ENCODE measurements around the gene MCRIP2. TPM values are rescaled to one million over a fixed set of nuclear protein-coding genes. Genes with fewer than 3 reads are reported as not detected.

The MCRIP2 gene
- total and polyA plus RNA-seq, 2 experiments from 2014 or later = 64.3 to 67.7 TPM

GRCh38 chr16:633336-634050, 8.1 kb upstream of the MCRIP2 start (continued):
- TF ChIP-seq, protein P1, sequence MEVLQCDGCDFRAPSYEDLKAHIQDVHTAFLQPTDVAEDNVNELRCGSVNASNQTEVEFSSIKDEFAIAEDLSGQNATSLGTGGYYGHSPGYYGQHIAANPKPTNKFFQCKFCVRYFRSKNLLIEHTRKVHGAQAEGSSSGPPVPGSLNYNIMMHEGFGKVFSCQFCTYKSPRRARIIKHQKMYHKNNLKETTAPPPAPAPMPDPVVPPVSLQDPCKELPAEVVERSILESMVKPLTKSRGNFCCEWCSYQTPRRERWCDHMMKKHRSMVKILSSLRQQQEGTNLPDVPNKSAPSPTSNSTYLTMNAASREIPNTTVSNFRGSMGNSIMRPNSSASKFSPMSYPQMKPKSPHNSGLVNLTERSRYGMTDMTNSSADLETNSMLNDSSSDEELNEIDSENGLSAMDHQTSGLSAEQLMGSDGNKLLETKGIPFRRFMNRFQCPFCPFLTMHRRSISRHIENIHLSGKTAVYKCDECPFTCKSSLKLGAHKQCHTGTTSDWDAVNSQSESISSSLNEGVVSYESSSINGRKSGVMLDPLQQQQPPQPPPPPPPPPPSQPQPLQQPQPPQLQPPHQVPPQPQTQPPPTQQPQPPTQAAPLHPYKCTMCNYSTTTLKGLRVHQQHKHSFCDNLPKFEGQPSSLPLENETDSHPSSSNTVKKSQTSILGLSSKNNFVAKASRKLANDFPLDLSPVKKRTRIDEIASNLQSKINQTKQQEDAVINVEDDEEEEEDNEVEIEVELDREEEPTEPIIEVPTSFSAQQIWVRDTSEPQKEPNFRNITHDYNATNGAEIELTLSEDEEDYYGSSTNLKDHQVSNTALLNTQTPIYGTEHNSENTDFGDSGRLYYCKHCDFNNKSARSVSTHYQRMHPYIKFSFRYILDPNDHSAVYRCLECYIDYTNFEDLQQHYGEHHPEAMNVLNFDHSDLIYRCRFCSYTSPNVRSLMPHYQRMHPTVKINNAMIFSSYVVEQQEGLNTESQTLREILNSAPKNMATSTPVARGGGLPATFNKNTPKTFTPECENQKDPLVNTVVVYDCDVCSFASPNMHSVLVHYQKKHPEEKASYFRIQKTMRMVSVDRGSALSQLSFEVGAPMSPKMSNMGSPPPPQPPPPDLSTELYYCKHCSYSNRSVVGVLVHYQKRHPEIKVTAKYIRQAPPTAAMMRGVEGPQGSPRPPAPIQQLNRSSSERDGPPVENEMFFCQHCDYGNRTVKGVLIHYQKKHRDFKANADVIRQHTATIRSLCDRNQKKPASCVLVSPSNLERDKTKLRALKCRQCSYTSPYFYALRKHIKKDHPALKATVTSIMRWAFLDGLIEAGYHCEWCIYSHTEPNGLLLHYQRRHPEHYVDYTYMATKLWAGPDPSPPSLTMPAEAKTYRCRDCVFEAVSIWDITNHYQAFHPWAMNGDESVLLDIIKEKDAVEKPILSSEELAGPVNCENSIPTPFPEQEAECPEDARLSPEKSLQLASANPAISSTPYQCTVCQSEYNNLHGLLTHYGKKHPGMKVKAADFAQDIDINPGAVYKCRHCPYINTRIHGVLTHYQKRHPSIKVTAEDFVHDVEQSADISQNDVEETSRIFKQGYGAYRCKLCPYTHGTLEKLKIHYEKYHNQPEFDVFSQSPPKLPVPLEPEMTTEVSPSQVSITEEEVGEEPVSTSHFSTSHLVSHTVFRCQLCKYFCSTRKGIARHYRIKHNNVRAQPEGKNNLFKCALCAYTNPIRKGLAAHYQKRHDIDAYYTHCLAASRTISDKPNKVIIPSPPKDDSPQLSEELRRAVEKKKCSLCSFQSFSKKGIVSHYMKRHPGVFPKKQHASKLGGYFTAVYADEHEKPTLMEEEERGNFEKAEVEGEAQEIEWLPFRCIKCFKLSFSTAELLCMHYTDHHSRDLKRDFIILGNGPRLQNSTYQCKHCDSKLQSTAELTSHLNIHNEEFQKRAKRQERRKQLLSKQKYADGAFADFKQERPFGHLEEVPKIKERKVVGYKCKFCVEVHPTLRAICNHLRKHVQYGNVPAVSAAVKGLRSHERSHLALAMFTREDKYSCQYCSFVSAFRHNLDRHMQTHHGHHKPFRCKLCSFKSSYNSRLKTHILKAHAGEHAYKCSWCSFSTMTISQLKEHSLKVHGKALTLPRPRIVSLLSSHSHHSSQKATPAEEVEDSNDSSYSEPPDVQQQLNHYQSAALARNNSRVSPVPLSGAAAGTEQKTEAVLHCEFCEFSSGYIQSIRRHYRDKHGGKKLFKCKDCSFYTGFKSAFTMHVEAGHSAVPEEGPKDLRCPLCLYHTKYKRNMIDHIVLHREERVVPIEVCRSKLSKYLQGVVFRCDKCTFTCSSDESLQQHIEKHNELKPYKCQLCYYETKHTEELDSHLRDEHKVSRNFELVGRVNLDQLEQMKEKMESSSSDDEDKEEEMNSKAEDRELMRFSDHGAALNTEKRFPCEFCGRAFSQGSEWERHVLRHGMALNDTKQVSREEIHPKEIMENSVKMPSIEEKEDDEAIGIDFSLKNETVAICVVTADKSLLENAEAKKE (CRISPR knock-in tag; IDR thresholded peaks at IDR 0.05) = no peak
- TF ChIP-seq EZH2 (IDR thresholded peaks at IDR 0.05; ENCODE audit: low read depth, unreplicated experiment) = no peak

- H3K4me2 ChIP-seq = no peak overlapping the region
- H3K9me2 ChIP-seq (ENCODE audit: insufficient read depth) = no peaks in the 10 kb centered on the region
- H2AFZ ChIP-seq = no peak overlapping the region
- no peak for TF ChIP-seq EZH2phosphoT487 (IDR thresholded peaks at IDR 0.05; ENCODE audit: unreplicated experiment)
- TF ChIP-seq ZNF114 (CRISPR knock-in tag; IDR thresholded peaks at IDR 0.05) = no peak
- TF ChIP-seq EZH2 (IDR thresholded peaks at IDR 0.05; ENCODE audit: low read depth, unreplicated experiment) = no peak
- no peak for TF ChIP-seq POLR2AphosphoS5 (IDR thresholded peaks at IDR 0.05; ENCODE audit: low read depth)
- TF ChIP-seq ZNF331 (CRISPR knock-in tag; IDR thresholded peaks at IDR 0.05; ENCODE audit: low read depth) = no peak
- no peaks in the 10 kb centered on the region for H4K20me1 ChIP-seq (replicated peaks; ENCODE audit: insufficient read depth)
- peaks cover 30% of the 10 kb centered on the region for H3K4me1 ChIP-seq (ENCODE audit: insufficient read depth)
- Mint-ChIP-seq H3K27me3 (ENCODE audit: insufficient read depth, low read depth, poor library complexity) (peaks cover 21% of the 10 kb centered on the region), H3K4me3 (peak overlapping the region; percentile 43; the same call in 2 of the 3 replicates), H3K36me3 (ENCODE audit: low read depth) (no peaks in the 10 kb centered on the region), H3K27ac (no peak overlapping the region), H3K9me3 (peaks cover 4% of the 10 kb centered on the region; the same call in 2 of the 3 replicates), H3K4me1 (peaks cover 27% of the 10 kb centered on the region)
- ATAC-seq (no peak), DNase-seq (ENCODE audit: low spot score) (no peak)
- no peak overlapping the region for H3K4me3 ChIP-seq
- no peaks in the 10 kb centered on the region; the same call in 1 of the 2 replicates for H3K79me2 ChIP-seq (replicated peaks; ENCODE audit: insufficient read depth)
- H3F3A ChIP-seq (replicated peaks; ENCODE audit: low read depth) = 0 out of 2 replicates have a peak, but pooled peaks cover 6% of the 10 kb centered on the region
- no peaks in the 10 kb centered on the region for H3K36me3 ChIP-seq (ENCODE audit: insufficient read depth)
- H3K27me3 ChIP-seq (ENCODE audit: insufficient read depth) = no peaks in the 10 kb centered on the region
- no peak overlapping the region for H3K27ac ChIP-seq (ENCODE audit: low read depth)
Observed at GRCh38 chr16:634051-634670, 7.5 kb upstream of the MCRIP2 start.

All from GM23338 (cell line).